Measurements from ENCODE around the gene UMODL1.

UMODL1 gene

DNA sequence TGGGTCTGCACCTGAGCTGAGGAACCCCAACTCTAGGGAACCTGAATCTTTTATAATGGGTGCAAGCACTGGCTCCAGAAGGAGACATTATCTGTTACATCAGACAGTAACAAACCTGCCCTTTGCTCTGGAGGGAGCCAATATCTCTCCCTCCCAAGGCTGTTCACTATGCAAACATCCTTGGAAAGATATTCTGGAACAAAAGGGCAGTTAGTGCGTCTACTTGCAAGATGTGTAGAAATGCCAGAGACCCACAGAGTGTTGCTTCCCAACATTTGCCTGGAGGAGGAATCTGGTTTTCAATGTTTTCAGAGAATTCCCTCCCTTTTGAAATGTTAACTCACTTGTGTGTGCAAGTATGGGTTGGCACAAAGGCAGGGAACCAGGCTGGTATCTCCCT lies 31.9 kb downstream of the UMODL1 start:
- no peak overlapping the region for H3K4me3 ChIP-seq (ENCODE audit: low read length)
- DNase-seq (ENCODE audit: low read depth): no peak
- TF ChIP-seq, protein P1, sequence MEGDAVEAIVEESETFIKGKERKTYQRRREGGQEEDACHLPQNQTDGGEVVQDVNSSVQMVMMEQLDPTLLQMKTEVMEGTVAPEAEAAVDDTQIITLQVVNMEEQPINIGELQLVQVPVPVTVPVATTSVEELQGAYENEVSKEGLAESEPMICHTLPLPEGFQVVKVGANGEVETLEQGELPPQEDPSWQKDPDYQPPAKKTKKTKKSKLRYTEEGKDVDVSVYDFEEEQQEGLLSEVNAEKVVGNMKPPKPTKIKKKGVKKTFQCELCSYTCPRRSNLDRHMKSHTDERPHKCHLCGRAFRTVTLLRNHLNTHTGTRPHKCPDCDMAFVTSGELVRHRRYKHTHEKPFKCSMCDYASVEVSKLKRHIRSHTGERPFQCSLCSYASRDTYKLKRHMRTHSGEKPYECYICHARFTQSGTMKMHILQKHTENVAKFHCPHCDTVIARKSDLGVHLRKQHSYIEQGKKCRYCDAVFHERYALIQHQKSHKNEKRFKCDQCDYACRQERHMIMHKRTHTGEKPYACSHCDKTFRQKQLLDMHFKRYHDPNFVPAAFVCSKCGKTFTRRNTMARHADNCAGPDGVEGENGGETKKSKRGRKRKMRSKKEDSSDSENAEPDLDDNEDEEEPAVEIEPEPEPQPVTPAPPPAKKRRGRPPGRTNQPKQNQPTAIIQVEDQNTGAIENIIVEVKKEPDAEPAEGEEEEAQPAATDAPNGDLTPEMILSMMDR (IDR thresholded peaks at IDR 0.05; ENCODE audit: insufficient read depth, low read depth, low read length, missing control alignments): no peak

DNA sequence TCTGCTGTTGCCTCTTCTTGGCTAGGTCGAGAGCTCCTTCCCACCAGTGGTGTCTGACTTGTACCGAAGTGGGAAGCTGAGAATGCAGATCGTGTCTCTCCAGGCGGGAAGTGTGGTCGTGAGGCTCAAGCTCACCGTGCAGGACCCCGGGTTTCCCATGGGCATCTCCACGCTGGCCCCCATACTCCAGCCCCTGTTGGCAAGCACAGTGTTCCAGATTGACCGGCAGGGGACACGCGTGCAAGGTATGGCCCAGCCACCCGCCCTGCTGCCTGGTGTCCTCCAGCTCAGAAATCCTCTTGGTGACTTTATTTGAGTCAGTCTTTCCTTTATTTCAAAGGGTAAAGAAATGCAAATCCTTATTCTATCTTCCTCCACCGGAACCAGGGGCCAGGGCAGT lies 32.7 kb downstream of the UMODL1 start:
- TF ChIP-seq, protein P1 (IDR thresholded peaks at IDR 0.05; ENCODE audit: insufficient read depth, low read depth, low read length, missing control alignments): no peak
- no peak overlapping the region for H3K4me3 ChIP-seq (ENCODE audit: low read length)
- DNase-seq (ENCODE audit: low read depth): no peak

DNA sequence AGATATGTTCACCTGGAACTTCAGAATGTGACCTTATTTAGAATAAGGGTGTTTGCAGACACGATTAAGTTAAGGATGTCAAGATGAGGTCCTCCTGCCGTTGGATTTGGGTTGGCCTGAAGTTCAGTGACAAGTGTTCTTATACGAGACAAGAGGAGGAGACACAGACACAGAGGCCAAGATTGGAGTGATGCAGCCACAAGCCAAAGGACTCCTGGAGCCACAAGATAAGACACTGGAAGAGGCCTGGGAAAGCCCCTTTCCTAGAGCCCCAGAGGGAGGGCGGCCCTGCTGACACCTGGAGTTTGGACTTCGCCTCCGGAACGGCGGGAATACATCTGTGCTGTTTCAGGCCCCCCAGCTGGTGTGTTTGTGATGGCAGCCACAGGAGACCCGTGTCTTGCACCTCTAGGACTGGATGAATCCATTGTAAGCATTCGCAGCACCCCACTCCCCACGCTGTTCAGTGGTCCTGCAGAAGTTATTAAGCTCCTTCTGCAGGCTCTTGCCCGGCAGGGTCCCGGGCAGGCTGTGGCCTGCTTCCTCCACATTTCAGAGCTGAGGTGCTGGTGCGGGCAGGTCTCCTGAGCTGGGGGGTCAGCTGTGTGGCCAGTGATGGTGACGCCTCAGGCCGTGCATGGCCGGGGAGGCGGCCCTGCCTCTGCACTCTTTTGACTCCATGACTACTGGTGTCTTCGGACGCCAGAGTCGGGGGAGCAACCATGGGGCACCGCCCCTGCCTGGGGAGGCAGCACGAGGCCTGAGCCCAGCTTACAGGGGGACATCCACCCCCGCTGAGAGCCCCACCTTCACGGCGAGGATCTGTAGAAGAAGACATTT lies 34.6 kb downstream of the UMODL1 start:
- H3K4me3 ChIP-seq (ENCODE audit: low read length): no peak overlapping the region
- no peak for DNase-seq (ENCODE audit: low read depth)
- TF ChIP-seq, protein P1 (IDR thresholded peaks at IDR 0.05; ENCODE audit: insufficient read depth, low read depth, low read length, missing control alignments): no peak

DNA sequence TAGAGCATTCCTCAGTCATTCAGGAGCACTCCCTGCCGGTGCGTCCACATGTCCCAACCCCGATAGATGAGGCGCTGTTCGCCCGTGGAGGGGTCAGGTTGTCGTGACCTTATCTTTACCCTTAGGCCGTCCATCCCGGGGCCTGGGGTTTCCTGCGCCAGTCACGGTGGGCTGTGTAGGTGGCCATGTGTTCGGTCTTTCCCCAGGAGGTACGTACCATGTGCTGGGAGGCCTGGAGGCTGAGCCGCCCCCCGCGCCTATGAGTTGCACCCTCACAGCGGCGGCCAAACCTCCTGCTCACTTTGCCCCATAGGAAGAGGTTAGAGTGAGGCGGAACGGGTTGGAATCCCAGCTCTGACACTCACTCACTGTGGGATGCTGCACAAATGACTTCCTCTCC lies 35.3 kb downstream of the UMODL1 start:
- TF ChIP-seq, protein P1 (IDR thresholded peaks at IDR 0.05; ENCODE audit: insufficient read depth, low read depth, low read length, missing control alignments): no peak
- H3K4me3 ChIP-seq (ENCODE audit: low read length): no peak overlapping the region
- no peak for DNase-seq (ENCODE audit: low read depth)

DNA sequence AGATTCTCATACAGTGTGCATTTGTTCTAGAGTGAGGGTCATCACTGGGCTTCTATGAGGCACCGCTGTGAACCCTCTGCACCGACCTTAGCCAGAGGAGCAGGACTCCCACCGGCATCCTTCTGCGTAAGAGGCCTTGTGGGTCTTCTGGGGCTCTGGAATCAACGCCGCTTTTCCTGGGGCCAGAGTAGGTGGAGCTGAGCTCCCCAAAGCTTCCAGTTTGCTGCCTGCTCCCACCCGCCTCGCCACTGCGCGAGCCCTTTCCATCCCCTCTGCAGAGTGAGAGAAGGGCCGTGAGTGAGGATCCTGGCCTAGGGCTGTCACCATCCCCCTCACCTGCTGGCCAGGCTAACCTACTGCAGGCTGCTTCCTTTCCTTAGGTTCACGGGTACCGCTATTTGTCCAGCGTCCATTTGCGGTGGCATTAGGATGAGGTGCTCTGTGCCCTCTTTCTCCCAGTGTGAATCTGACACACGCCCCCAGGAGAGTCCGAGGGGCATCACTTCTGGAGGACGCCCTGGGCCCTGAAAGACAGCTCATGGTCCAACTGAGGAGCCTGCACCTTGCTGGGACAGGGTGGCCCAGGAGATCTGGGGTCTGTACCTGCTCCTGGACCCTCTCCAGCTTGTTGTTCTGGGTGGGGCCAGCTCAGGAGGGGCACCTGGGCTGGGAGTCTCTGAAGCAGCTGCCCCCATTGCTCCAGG lies 36.2 kb downstream of the UMODL1 start:
- DNase-seq (ENCODE audit: low read depth): no peak
- no peak overlapping the region for H3K4me3 ChIP-seq (ENCODE audit: low read length)
- TF ChIP-seq, protein P1 (IDR thresholded peaks at IDR 0.05; ENCODE audit: insufficient read depth, low read depth, low read length, missing control alignments): no peak

DNA sequence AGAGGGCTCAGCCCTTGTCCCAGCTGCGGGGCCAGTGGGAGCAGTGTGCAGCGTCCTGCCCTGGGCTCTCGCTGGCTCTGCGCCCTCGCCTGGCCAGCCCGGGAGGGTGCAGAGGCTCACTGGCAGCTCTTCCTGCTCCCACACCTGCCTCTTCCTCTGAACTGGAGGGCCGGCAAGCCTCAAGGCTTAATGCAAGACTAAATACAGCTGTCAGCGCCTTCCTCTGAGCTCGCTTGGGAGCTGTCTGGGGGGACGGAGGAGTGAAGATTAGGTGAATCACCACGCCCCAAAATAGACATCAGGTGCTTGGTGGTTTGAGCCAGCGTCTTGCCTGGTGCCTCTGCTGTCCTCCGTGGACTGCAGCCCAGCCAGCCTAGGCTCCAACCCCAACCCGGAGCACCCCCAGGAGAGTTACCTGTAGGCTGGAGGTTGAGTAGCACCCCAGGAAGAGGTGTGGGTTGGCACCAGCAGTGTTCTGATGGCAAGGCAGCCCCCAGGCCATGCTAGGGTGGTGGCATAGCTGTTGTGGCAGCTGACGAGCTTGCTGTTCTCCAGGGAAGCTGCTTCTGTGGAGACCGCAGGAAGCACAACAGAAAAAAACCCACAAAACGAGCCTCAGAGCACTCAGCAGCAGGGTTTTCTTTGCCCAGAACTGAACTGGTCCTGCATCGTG lies 36.9 kb downstream of the UMODL1 start:
- peak; percentile 7 for DNase-seq (ENCODE audit: low read depth)
- TF ChIP-seq, protein P1 (IDR thresholded peaks at IDR 0.05; ENCODE audit: insufficient read depth, low read depth, low read length, missing control alignments): no peak
- no peak overlapping the region for H3K4me3 ChIP-seq (ENCODE audit: low read length)

Data from epithelial cell of esophagus (primary cell).